AML-193 (cell line): ENCODE data around the gene NBEA.
"Not testable (repeated sequence)": the region's sequence is repeated elsewhere in the genome, so short reads cannot be mapped to it uniquely, and the experiment has no call there.

Experiments
- DNase-seq, 2 experiments: peaks; one replicate each; lab custom pipeline; 2025; lab: John Stamatoyannopoulos, UW

NBEA gene

GRCh38 chr13:35092251-35092650, 150.2 kb downstream of the NBEA start:
- no peak for DNase-seq

GRCh38 chr13:35092751-35093150, 150.7 kb downstream of the NBEA start:
- no peak for DNase-seq

- DNase-seq, result no peak
Measured at GRCh38 chr13:35093356-35093755, 151.3 kb downstream of the NBEA start.

- DNase-seq, result not testable (repeated sequence)
Measured at GRCh38 chr13:35106771-35107170, 164.7 kb downstream of the NBEA start.

- no peak for DNase-seq
Measured at GRCh38 chr13:35107535-35107934, 165.5 kb downstream of the NBEA start.

- DNase-seq, result not testable (repeated sequence)
Measured at GRCh38 chr13:35113612-35114011, 171.5 kb downstream of the NBEA start.

GRCh38 chr13:35127466-35127865, 185.4 kb downstream of the NBEA start:
- no peak for DNase-seq

GRCh38 chr13:35129500-35129899, 187.4 kb downstream of the NBEA start:
- peak in 1 of 2 experiments; percentile 24 for DNase-seq

GRCh38 chr13:35131471-35131870, 189.4 kb downstream of the NBEA start:
- no peak for DNase-seq

- no peak for DNase-seq
Measured at GRCh38 chr13:35136585-35136984, 194.5 kb downstream of the NBEA start.

- peak in 1 of 2 experiments; percentile 22 for DNase-seq
Measured at GRCh38 chr13:35139591-35139990, 197.5 kb downstream of the NBEA start.

- no peak for DNase-seq
Measured at GRCh38 chr13:35140321-35140720, 198.3 kb downstream of the NBEA start.

- DNase-seq, result no peak
Measured at GRCh38 chr13:35140831-35141230, 198.8 kb downstream of the NBEA start.

GRCh38 chr13:35143123-35143522, 201.1 kb downstream of the NBEA start:
- DNase-seq, result peak; percentile 4 to 7

GRCh38 chr13:35144166-35144890, 202.3 kb downstream of the NBEA start:
- no peak for DNase-seq

GRCh38 chr13:35146686-35147085, 204.6 kb downstream of the NBEA start:
- DNase-seq, result no peak

GRCh38 chr13:35157143-35157755, 215.2 kb downstream of the NBEA start:
- peak; percentile 63 to 67 for DNase-seq

GRCh38 chr13:35159041-35159440, 217.0 kb downstream of the NBEA start:
- no peak for DNase-seq

- DNase-seq, result no peak
Measured at GRCh38 chr13:35160896-35161295, 218.8 kb downstream of the NBEA start.

GRCh38 chr13:35162420-35162819, 220.3 kb downstream of the NBEA start:
- DNase-seq, result no peak

- DNase-seq, result no peak
Measured at GRCh38 chr13:35163674-35164073, 221.6 kb downstream of the NBEA start.

GRCh38 chr13:35164324-35164932, 222.4 kb downstream of the NBEA start:
- DNase-seq, result peak; percentile 60 to 80

GRCh38 chr13:35165205-35165604, 223.1 kb downstream of the NBEA start:
- DNase-seq, result no peak
